ENCODE results near the gene RHBDF2.

- TF ChIP-seq CTCF (IDR thresholded peaks at IDR 0.05): no peak
- no peak for TF ChIP-seq POLR2A (IDR thresholded peaks at IDR 0.05)
Observed at GRCh38 chr17:76498876-76499251, 2.4 kb downstream of the RHBDF2 start.
